RWPE1 (cell line): ENCODE measurements around the gene MAGOHB.
"Not testable (repeated sequence)": the region's sequence is repeated elsewhere in the genome, so short reads cannot be mapped to it uniquely, and the experiment has no call there.

Experiments
- CTCF ChIA-PET: fragments of 350-600 bp; sonication (Branson Sonifier 250); formaldehyde crosslinking; extraction: SDS; loops from one replicate; lab custom pipeline; 2021; lab: Yijun Ruan, JAX
- POLR2A ChIA-PET: fragments of 400-600 bp; formaldehyde crosslinking; extraction: SDS; loops from one replicate; lab custom pipeline; 2020; ENCODE audit warnings: antibody characterized with exemption; ENCODE audit not compliant: low non-redundant PET; lab: Yijun Ruan, JAX
- DNase-seq: peaks from one replicate; pipeline ENCODE4 v3.0.0; 2012; ENCODE audit warnings: low spot score
- H3K27ac ChIP-seq: fragments of 450-650 bp; 2 replicates; pipeline ENCODE4 v1.5.1; 2017
- TF ChIP-seq, protein P1 (sequence below): fragments of 450-650 bp; conservative IDR thresholded peaks from 2 replicates; pipeline ENCODE4 v1.5.1; 2017; ENCODE audit warnings: low read depth, mild to moderate bottlenecking

The MAGOHB gene

DNA sequence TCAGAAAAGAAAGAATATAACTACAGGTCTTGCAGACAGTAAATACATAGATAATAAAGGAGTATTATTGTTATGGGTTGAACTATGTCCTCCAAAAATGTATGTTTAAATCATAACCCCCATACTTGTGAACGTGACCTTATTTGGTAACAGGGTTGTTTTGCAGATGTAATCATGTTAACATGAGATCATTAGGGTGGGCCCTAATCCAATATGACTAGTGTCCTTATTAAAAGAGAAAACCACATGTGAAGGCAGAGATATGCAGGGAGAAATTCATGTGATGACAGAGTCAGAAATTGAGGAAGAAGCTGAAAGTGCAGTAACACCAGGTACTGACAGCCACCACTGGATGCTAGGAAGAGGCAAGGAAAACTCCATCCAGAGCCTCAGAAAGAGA lies 29.0 kb downstream of the MAGOHB start:
- POLR2A ChIA-PET: no interaction called here
- H3K27ac ChIP-seq: no peak overlapping the region
- TF ChIP-seq, protein P1, sequence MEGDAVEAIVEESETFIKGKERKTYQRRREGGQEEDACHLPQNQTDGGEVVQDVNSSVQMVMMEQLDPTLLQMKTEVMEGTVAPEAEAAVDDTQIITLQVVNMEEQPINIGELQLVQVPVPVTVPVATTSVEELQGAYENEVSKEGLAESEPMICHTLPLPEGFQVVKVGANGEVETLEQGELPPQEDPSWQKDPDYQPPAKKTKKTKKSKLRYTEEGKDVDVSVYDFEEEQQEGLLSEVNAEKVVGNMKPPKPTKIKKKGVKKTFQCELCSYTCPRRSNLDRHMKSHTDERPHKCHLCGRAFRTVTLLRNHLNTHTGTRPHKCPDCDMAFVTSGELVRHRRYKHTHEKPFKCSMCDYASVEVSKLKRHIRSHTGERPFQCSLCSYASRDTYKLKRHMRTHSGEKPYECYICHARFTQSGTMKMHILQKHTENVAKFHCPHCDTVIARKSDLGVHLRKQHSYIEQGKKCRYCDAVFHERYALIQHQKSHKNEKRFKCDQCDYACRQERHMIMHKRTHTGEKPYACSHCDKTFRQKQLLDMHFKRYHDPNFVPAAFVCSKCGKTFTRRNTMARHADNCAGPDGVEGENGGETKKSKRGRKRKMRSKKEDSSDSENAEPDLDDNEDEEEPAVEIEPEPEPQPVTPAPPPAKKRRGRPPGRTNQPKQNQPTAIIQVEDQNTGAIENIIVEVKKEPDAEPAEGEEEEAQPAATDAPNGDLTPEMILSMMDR: no peak
- DNase-seq: no peak
- CTCF ChIA-PET: interaction anchor here (0.6 kb wide), 2 partner anchors 348 to 666 kb away, joined by 3 read pairs; no protein-coding TSS in a partner anchor

DNA sequence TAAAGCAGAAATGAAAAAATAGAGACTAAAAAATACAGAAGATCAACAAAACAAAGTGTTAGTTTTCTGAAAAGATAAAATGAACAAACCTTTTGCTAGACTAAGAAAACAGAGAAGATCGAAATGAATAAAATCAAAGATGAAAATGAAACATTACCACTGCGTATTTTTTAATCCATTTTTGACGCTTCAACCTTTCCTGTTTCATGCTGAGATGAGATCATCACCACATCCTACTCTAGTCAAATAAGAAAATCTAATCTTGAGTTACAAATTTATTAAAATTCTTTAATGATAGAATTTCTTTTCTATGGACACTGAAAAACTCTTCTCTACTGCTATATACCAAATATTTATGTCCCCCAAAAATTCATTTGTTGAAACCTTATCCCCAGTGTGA lies 30.7 kb downstream of the MAGOHB start:
- TF ChIP-seq, protein P1: no peak
- POLR2A ChIA-PET: no interaction called here
- CTCF ChIA-PET: no interaction called here
- H3K27ac ChIP-seq: no peak overlapping the region
- DNase-seq: no peak

DNA sequence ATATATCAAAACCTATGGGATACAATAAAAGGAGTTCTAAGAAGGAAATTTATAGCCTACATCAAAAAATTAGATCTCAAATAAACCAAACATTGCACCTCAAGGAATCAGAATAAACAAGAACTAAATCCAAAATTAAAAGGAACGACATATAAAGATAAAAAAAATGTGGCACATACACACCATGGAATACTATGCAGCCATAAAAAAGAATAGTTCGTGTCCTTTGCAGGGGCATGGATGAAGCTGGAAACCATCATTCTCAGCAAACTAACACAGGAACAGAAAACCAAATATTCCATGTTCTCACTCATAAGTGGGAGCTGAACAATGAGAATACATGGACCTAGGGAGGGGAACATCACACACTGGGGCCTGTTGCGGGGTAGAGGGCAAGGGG lies 31.3 kb downstream of the MAGOHB start:
- H3K27ac ChIP-seq, DNase-seq, CTCF ChIA-PET, POLR2A ChIA-PET: not testable (repeated sequence)

DNA sequence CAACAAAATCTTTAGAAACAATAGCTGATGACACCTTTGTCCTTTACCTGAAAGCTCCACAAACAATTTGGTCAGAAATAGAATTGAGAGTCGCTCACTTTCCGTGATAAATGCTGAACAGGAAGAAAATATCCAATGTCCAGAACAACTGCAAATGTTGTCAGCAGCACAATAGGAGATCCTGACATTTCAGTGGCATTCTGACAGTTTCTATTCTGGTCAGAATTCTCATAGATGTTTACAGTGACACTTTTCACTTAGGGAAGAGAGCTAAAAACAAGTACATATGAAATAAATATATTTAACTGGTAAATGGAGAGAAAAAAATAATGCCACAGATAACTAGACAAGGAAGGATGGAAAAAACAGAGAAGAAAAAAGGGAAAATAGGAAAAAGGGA lies 39.1 kb downstream of the MAGOHB start:
- DNase-seq: no peak
- ChIA-PET POLR2A (no interaction called here), CTCF (interaction anchor here (1.2 kb wide), 1 partner anchor 33 kb away, joined by 7 read pairs; no protein-coding TSS in a partner anchor)
- no peak overlapping the region for H3K27ac ChIP-seq
- TF ChIP-seq, protein P1: no peak

DNA sequence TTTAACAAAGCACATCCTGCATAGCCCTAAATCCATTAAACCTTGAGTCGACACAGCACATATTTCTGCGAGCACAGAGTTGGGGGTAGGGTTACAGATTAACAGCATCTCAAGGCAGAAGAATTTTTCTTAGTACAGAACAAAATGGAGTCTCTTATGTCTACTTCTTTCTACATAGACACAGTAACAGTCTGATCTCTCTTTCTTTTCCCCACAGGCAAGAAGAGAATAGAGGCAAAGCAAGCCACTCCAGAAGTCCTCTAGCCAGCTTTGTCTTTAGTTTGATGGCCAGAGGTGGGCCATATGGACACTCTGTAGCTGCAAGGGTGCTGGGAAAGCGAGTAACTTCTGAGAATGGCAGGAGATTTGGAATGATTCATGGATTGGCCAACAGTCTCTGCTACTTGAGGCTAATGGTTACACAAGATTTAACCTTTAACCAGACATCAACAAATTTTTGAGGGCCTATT lies 41.4 kb downstream of the MAGOHB start:
- peak; percentile 5 for DNase-seq
- CTCF ChIA-PET, H3K27ac ChIP-seq, POLR2A ChIA-PET: not testable (repeated sequence)

DNA sequence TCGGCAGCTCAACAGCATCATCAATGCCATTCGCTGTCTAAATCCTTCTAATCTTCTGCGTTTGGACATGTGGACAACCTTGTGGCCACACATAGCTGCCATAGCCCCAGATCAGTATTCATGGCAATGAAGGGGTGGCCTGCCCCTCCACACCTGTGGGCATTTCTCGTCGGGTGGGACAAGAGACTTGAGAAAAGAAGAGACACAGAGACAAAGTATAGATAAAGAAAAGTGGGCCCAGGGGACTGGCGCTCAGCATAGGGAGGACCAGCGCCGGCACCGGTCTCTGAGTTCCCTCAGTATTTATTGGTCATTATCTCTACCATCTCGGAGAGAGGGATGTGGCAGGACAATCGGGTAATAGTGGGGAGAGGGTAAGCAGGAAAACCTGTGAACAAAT lies 42.3 kb downstream of the MAGOHB start:
- DNase-seq: no peak
- POLR2A ChIA-PET: no interaction called here
- CTCF ChIA-PET: no interaction called here
- no peak overlapping the region for H3K27ac ChIP-seq
- TF ChIP-seq, protein P1: no peak

DNA sequence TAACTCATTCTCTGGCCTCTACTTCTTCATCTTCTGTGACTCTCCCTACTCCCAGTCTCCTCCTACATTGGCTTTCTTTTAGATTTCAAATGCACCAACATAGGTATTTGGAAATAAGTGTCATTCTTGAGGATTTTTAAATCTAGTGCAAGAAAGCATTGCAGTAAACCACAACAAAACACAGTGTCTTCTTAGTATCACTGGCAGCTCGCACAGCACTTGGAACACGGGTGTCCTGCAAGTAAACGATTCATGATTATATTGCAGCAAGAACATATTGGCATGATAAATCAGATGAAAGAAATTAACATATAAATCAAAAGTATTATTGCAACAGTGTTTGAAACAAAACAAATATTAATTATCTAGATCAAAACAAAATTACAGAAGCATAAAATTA lies 45.6 kb downstream of the MAGOHB start:
- CTCF ChIA-PET: no interaction called here

More for the DNA sequence above, 45.6 kb downstream of the MAGOHB start:
- no peak for DNase-seq
- H3K27ac ChIP-seq: no peak overlapping the region
- POLR2A ChIA-PET: no interaction called here
- TF ChIP-seq, protein P1: no peak
